Loucy (cell line): ENCODE data around the gene PHTF2.

ENCODE experiments used
- H2AFZ ChIP-seq: fragments of 200-600 bp; sonication (generic); 2 replicates; pipeline ENCODE4 v1.6.0; 2016; ENCODE audit warnings: antibody characterized with exemption, mild to moderate bottlenecking, low read length, moderate library complexity
- H3F3A ChIP-seq: fragments of 200-600 bp; 2 replicates; pipeline ENCODE4 v1.6.0; 2016; ENCODE audit warnings: antibody characterized with exemption, low read depth, mild to moderate bottlenecking
- H3K27me3 ChIP-seq: fragments of 200-600 bp; sonication (generic); 2 replicates; pipeline ENCODE4 v1.6.1; 2014; ENCODE audit warnings: low read length, mild to moderate bottlenecking; ENCODE audit not compliant: insufficient read depth, poor library complexity, severe bottlenecking
- H3K36me3 ChIP-seq: fragments of 200-600 bp; sonication (generic); 2 replicates; pipeline ENCODE4 v1.6.1; 2016; ENCODE audit warnings: low read length; ENCODE audit not compliant: insufficient read depth
- H3K4me1 ChIP-seq: fragments of 200-600 bp; sonication (generic); 2 replicates; pipeline ENCODE4 v1.5.1; 2014; ENCODE audit warnings: low read length, mild to moderate bottlenecking; ENCODE audit not compliant: insufficient read depth, poor library complexity, severe bottlenecking
- H3K4me2 ChIP-seq: fragments of 200-600 bp; sonication (generic); 2 replicates; pipeline ENCODE4 v1.6.0; 2014; ENCODE audit warnings: antibody characterized with exemption, low read length, low read depth, mild to moderate bottlenecking; ENCODE audit not compliant: poor library complexity, severe bottlenecking
- H3K4me3 ChIP-seq: fragments of 200-600 bp; sonication (generic); 2 replicates; pipeline ENCODE4 v1.5.1; 2014; ENCODE audit warnings: low read length, mild to moderate bottlenecking, mixed read lengths; ENCODE audit not compliant: poor library complexity, severe bottlenecking
- H3K79me2 ChIP-seq: fragments of 200-600 bp; sonication (generic); 2 replicates; pipeline ENCODE4 v1.6.1; 2014; ENCODE audit warnings: low read length; ENCODE audit not compliant: insufficient read depth
- H3K9ac ChIP-seq: fragments of 200-600 bp; sonication (generic); 2 replicates; pipeline ENCODE4 v1.6.0; 2014; ENCODE audit warnings: mild to moderate bottlenecking, low read depth, low read length, moderate library complexity; ENCODE audit not compliant: poor library complexity, severe bottlenecking
- H3K9me2 ChIP-seq: fragments of 200-600 bp; sonication (generic); replicated peaks from 2 replicates; pipeline ENCODE4 v1.6.1; 2016; ENCODE audit warnings: low read depth, low read length, mixed read lengths
- H3K9me3 ChIP-seq: fragments of 200-600 bp; sonication (generic); 2 replicates; pipeline ENCODE4 v1.6.1; 2014; ENCODE audit warnings: mild to moderate bottlenecking, antibody characterized with exemption, low read length, low read depth; ENCODE audit not compliant: insufficient read depth
- H4K20me1 ChIP-seq: fragments of 200-600 bp; sonication (generic); 2 replicates; pipeline ENCODE4 v1.6.0; 2014; ENCODE audit warnings: antibody characterized with exemption, low read length, mild to moderate bottlenecking; ENCODE audit not compliant: insufficient read depth, poor library complexity, severe bottlenecking
- EZH2phosphoT487 ChIP-seq: fragments of 200-600 bp; IDR thresholded peaks from 2 replicates; pipeline ENCODE4 v1.6.1; 2018; ENCODE audit warnings: antibody characterized with exemption, mild to moderate bottlenecking, moderate library complexity, borderline replicate concordance
- TF ChIP-seq, protein P1 (sequence below): fragments of 200-600 bp; sonication (generic); conservative IDR thresholded peaks from 2 replicates; pipeline ENCODE4 v1.5.1; 2014; ENCODE audit warnings: mild to moderate bottlenecking, antibody characterized with exemption, low read length

Gene PHTF2

GRCh38 chr7:77770316-77770715 lies 28.3 kb upstream of the PHTF2 start:
- H3K9me2 ChIP-seq: no peaks in the 10 kb centered on the region
- no peak for TF ChIP-seq EZH2phosphoT487
- TF ChIP-seq, protein P1, sequence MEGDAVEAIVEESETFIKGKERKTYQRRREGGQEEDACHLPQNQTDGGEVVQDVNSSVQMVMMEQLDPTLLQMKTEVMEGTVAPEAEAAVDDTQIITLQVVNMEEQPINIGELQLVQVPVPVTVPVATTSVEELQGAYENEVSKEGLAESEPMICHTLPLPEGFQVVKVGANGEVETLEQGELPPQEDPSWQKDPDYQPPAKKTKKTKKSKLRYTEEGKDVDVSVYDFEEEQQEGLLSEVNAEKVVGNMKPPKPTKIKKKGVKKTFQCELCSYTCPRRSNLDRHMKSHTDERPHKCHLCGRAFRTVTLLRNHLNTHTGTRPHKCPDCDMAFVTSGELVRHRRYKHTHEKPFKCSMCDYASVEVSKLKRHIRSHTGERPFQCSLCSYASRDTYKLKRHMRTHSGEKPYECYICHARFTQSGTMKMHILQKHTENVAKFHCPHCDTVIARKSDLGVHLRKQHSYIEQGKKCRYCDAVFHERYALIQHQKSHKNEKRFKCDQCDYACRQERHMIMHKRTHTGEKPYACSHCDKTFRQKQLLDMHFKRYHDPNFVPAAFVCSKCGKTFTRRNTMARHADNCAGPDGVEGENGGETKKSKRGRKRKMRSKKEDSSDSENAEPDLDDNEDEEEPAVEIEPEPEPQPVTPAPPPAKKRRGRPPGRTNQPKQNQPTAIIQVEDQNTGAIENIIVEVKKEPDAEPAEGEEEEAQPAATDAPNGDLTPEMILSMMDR: no peak
- no peak overlapping the region for H3K9ac ChIP-seq
- H2AFZ ChIP-seq: no peak overlapping the region
- H3K4me3 ChIP-seq: no peak overlapping the region
- no peaks in the 10 kb centered on the region for H3F3A ChIP-seq
- no peaks in the 10 kb centered on the region for H3K4me1 ChIP-seq
- H3K36me3 ChIP-seq: peaks cover 65% of the 10 kb centered on the region
- no peak overlapping the region for H3K4me2 ChIP-seq
- no peaks in the 10 kb centered on the region for H3K27me3 ChIP-seq
- peaks cover 4% of the 10 kb centered on the region for H4K20me1 ChIP-seq
- peaks cover 9% of the 10 kb centered on the region for H3K79me2 ChIP-seq
- H3K9me3 ChIP-seq: no peaks in the 10 kb centered on the region

DNA sequence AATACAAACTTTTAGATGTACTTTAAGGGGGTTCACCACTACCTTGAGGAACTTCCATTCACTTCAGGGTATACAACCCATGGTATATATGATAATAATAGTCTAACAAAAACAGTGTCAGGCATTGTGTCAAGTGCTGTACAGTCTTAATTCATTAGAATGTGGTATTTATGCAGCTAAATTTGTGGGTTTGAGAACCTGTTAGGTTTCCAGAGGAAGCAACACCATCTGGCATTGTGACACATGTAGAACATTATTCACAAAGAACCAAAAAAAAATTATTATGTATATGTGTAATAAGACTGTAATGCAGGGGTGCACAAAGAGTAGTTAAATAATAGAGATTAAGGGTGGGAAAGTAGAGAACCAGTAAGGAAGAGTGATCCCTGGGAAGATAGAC lies 26.7 kb upstream of the PHTF2 start:
- H3K4me1 ChIP-seq: no peaks in the 10 kb centered on the region
- H3K79me2 ChIP-seq: no peaks in the 10 kb centered on the region
- no peak overlapping the region for H3K9ac ChIP-seq
- no peaks in the 10 kb centered on the region for H3K9me3 ChIP-seq
- H3F3A ChIP-seq: no peaks in the 10 kb centered on the region
- H3K27me3 ChIP-seq: no peaks in the 10 kb centered on the region
- TF ChIP-seq, protein P1: no peak
- no peak for TF ChIP-seq EZH2phosphoT487
- H3K4me2 ChIP-seq: no peak overlapping the region
- peaks cover 67% of the 10 kb centered on the region for H3K36me3 ChIP-seq
- H3K4me3 ChIP-seq: no peak overlapping the region
- no peaks in the 10 kb centered on the region for H3K9me2 ChIP-seq
- no peaks in the 10 kb centered on the region for H4K20me1 ChIP-seq
- H2AFZ ChIP-seq: no peak overlapping the region

DNA sequence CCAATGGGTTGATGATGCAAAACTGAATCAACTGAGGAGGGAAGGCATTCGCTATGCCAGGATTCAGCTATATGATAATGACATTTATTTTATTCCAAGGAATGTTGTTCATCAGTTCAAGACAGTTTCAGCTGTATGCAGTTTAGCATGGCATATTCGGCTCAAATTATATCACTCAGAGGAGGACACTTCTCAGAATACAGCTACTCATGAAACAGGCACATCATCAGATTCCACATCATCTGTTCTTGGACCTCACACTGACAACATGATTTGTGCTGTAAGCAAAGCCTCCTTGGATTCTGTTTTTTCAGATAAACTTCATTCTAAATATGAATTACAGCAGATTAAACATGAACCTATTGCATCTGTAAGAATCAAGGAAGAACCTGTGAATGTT lies 20.0 kb upstream of the PHTF2 start:
- TF ChIP-seq, protein P1: no peak
- no peak for TF ChIP-seq EZH2phosphoT487
- H3K36me3 ChIP-seq: peaks cover 75% of the 10 kb centered on the region
- no peak overlapping the region for H3K4me3 ChIP-seq
- no peak overlapping the region for H3K4me2 ChIP-seq
- no peaks in the 10 kb centered on the region for H3K4me1 ChIP-seq
- H4K20me1 ChIP-seq: peaks cover 6% of the 10 kb centered on the region
- no peaks in the 10 kb centered on the region for H3K9me3 ChIP-seq
- H3K9me2 ChIP-seq: no peaks in the 10 kb centered on the region
- H3F3A ChIP-seq: no peaks in the 10 kb centered on the region
- no peaks in the 10 kb centered on the region for H3K79me2 ChIP-seq
- H3K9ac ChIP-seq: no peak overlapping the region
- H3K27me3 ChIP-seq: no peaks in the 10 kb centered on the region
- H2AFZ ChIP-seq: no peak overlapping the region
